SK-N-SH (cell line): Measurements from ENCODE around the gene MED27. TPM values are rescaled to one million over a fixed set of nuclear protein-coding genes. Genes with fewer than 3 reads are reported as not detected.

Experiments
- CTCF ChIA-PET: fragments of 300-600, 350-600 bp; formaldehyde crosslinking; extraction: SDS; loops from one replicate; lab custom pipeline; 2021; lab: Yijun Ruan, JAX
- POLR2A ChIA-PET: fragments of 350-600 bp; sonication (Branson Sonifier 250); formaldehyde crosslinking; extraction: SDS; loops from one replicate; lab custom pipeline; 2020; ENCODE audit warnings: antibody characterized with exemption, inconsistent platforms; lab: Yijun Ruan, JAX
- DNase-seq: peaks from one replicate; pipeline ENCODE4 v3.0.0; 2012
- H2AFZ ChIP-seq: fragments of 200-600 bp; sonication (generic); 2 replicates; pipeline ENCODE4 v1.8.1; 2016; ENCODE audit warnings: antibody characterized with exemption, mild to moderate bottlenecking, low read depth
- H3F3A ChIP-seq: fragments of 200-600 bp; sonication (generic); replicated peaks from 2 replicates; pipeline ENCODE3; 2016; ENCODE audit warnings: antibody characterized with exemption, mild to moderate bottlenecking; ENCODE audit not compliant: insufficient read depth
- H3K27ac ChIP-seq, 2 experiments: fragments of 200-500 bp in 1 of 2; fragments of 200-600 bp in 1 of 2; sonication (Bioruptor generic) in 1 of 2; sonication (generic), shearing (Covaris generic) in 1 of 2; 2 replicates each; pipeline versions ENCODE4 v1.5.1 to v1.6.1; 2014 to 2016; ENCODE audit warnings: low read depth in 2 of 2, inconsistent platforms in 1 of 2, low read length in 1 of 2, mild to moderate bottlenecking in 1 of 2, mixed read lengths in 1 of 2
- H3K27me3 ChIP-seq: fragments of 200-600 bp; sonication (generic), shearing (Covaris generic); 2 replicates; pipeline ENCODE4 v1.6.1; 2016; ENCODE audit warnings: mixed run types; ENCODE audit not compliant: insufficient read depth
- H3K36me3 ChIP-seq, 2 experiments: fragments of 200-500 bp in 1 of 2; fragments of 200-600 bp in 1 of 2; sonication (Bioruptor generic) in 1 of 2; sonication (generic) in 1 of 2; replicated peaks in 1 of 2; 2 replicates each; pipeline versions ENCODE3 to v1.5.1; 2014 to 2016; ENCODE audit warnings: low read length in 1 of 2, mild to moderate bottlenecking in 1 of 2; ENCODE audit not compliant: insufficient read depth in 2 of 2, control insufficient read depth in 1 of 2
- H3K4me1 ChIP-seq, 2 experiments: fragments of 200-500 bp in 1 of 2; fragments of 200-600 bp in 1 of 2; sonication (Bioruptor generic) in 1 of 2; sonication (generic), shearing (Covaris generic) in 1 of 2; 2 replicates each; pipeline versions ENCODE4 v1.5.1 to v1.6.1; 2014 to 2016; ENCODE audit warnings: low read depth in 1 of 2, low read length in 1 of 2, mixed run types in 1 of 2; ENCODE audit not compliant: insufficient read depth in 2 of 2, control insufficient read depth in 1 of 2
- H3K4me2 ChIP-seq: fragments of 200-600 bp; sonication (generic), shearing (Covaris generic); 2 replicates; pipeline ENCODE4 v1.6.1; 2017; ENCODE audit warnings: mixed run types
- H3K4me3 ChIP-seq, 2 experiments: fragments of 200-500 bp in 1 of 2; fragments of 200-600 bp in 1 of 2; sonication (Bioruptor generic) in 1 of 2; sonication (generic), shearing (Covaris generic) in 1 of 2; 2 replicates each; pipeline versions ENCODE4 v1.5.1 to v1.8.1; 2014 to 2016; ENCODE audit warnings: low read depth in 2 of 2, inconsistent platforms in 1 of 2, low read length in 1 of 2, mild to moderate bottlenecking in 1 of 2, mixed read lengths in 1 of 2, moderate library complexity in 1 of 2
- H3K79me2 ChIP-seq: fragments of 200-600 bp; sonication (generic); 2 replicates; pipeline ENCODE4 v1.8.1; 2017; ENCODE audit warnings: mild to moderate bottlenecking; ENCODE audit not compliant: insufficient read depth
- H3K9ac ChIP-seq: fragments of 200-600 bp; sonication (generic); 2 replicates; pipeline ENCODE4 v1.6.1; 2017; ENCODE audit warnings: mixed run types
- H3K9me2 ChIP-seq: fragments of 200-600 bp; sonication (generic); 2 replicates; pipeline ENCODE4 v1.6.1; 2017; ENCODE audit warnings: mixed run types
- H3K9me3 ChIP-seq: fragments of 200-600 bp; sonication (generic); 2 replicates; pipeline ENCODE4 v1.6.1; 2017; ENCODE audit warnings: mixed run types, mild to moderate bottlenecking, moderate library complexity
- H4K20me1 ChIP-seq: fragments of 200-600 bp; sonication (generic); 2 replicates; pipeline ENCODE4 v1.6.1; 2017; ENCODE audit warnings: mild to moderate bottlenecking, mixed run types; ENCODE audit not compliant: insufficient read depth
- ELF1 ChIP-seq: IDR thresholded peaks from 2 replicates; pipeline ENCODE4 v1.4.0; 2012
- EP300 ChIP-seq, 2 experiments: IDR thresholded peaks; 2 replicates each; pipeline versions ENCODE4 v1.4.0 to v1.6.1; 2012; ENCODE audit warnings: borderline replicate concordance in 1 of 2, low read depth in 1 of 2, low read length in 1 of 2
- EZH2phosphoT487 ChIP-seq: fragments of 200-600 bp; sonication (generic); IDR thresholded peaks from 2 replicates; pipeline ENCODE4 v1.6.1; 2017; ENCODE audit warnings: low read depth, mixed run types, mild to moderate bottlenecking, antibody characterized with exemption, moderate library complexity, borderline replicate concordance
- FOSL2 ChIP-seq: IDR thresholded peaks from 2 replicates; pipeline ENCODE4 v1.4.0; 2012; ENCODE audit warnings: low read depth, mild to moderate bottlenecking, moderate library complexity, borderline replicate concordance
- FOXJ3 ChIP-seq: sonication (generic); formaldehyde crosslinking; IDR thresholded peaks from 2 replicates; pipeline ENCODE4 v1.5.1; 2020; ENCODE audit warnings: mild to moderate bottlenecking, missing genetic modification reagents
- JUND ChIP-seq: IDR thresholded peaks from 2 replicates; pipeline ENCODE4 v1.4.0; 2012
- MXI1 ChIP-seq: IDR thresholded peaks from 2 replicates; pipeline ENCODE4 v1.6.1; 2012; ENCODE audit warnings: mild to moderate bottlenecking, low read depth, low read length, improper control_type of control experiment
- POLR2AphosphoS5 ChIP-seq: IDR thresholded peaks from 2 replicates; pipeline ENCODE4 v1.6.1; 2012; ENCODE audit warnings: low read depth, low read length
- RAD21 ChIP-seq: IDR thresholded peaks from 2 replicates; pipeline ENCODE4 v1.6.1; 2012; ENCODE audit warnings: mild to moderate bottlenecking, low read length
- RFX5 ChIP-seq: IDR thresholded peaks from 2 replicates; pipeline ENCODE4 v1.6.1; 2012; ENCODE audit warnings: mild to moderate bottlenecking, improper control_type of control experiment, low read length
- RXRA ChIP-seq: IDR thresholded peaks from 2 replicates; pipeline ENCODE4 v1.4.0; 2012; ENCODE audit warnings: low read depth, mild to moderate bottlenecking, borderline replicate concordance
- SIN3A ChIP-seq: IDR thresholded peaks from 2 replicates; pipeline ENCODE4 v1.6.1; 2012; ENCODE audit warnings: low read depth, mild to moderate bottlenecking, low read length, moderate library complexity, borderline replicate concordance
- SMC3 ChIP-seq: IDR thresholded peaks from 2 replicates; pipeline ENCODE4 v1.6.1; 2012; ENCODE audit warnings: low read depth, low read length, improper control_type of control experiment
- TEAD4 ChIP-seq: IDR thresholded peaks from 2 replicates; pipeline ENCODE4 v1.4.0; 2012; ENCODE audit warnings: mild to moderate bottlenecking, borderline replicate concordance; ENCODE audit not compliant: insufficient read depth
- WGBS: methylation state at CpG from one replicate; pipeline ENCODE4 v1.1.6; 2017; ENCODE audit warnings: low lambda C conversion rate; 5-methylcytosine and 5-hydroxymethylcytosine counted together
- polyA plus RNA-seq, 3 experiments: library from polyadenylated mRNA; depleted of rRNA; stranded (reverse); fragments of >200 nt; gene quantifications; 2 replicates each; pipeline ENCODE4 v1.2.3, GENCODE V29; 2012
- TF ChIP-seq, protein P1 (sequence below): IDR thresholded peaks from 2 replicates; pipeline ENCODE4 v1.4.0; 2012; ENCODE audit warnings: low read depth
- TF ChIP-seq, protein P2 (sequence below): fragments of 150-350 bp; IDR thresholded peaks from 2 replicates; pipeline ENCODE4 v1.6.1; 2016; ENCODE audit warnings: mild to moderate bottlenecking, low read depth, low read length
- TF ChIP-seq, protein P3 (sequence below): IDR thresholded peaks from 2 replicates; pipeline ENCODE4 v1.4.0; 2012; ENCODE audit warnings: low read depth, borderline replicate concordance

Gene MED27
- polyA plus RNA-seq, 1 of the 3 experiments (the other 2 are of a cell fraction), result 35.0 TPM

DNA sequence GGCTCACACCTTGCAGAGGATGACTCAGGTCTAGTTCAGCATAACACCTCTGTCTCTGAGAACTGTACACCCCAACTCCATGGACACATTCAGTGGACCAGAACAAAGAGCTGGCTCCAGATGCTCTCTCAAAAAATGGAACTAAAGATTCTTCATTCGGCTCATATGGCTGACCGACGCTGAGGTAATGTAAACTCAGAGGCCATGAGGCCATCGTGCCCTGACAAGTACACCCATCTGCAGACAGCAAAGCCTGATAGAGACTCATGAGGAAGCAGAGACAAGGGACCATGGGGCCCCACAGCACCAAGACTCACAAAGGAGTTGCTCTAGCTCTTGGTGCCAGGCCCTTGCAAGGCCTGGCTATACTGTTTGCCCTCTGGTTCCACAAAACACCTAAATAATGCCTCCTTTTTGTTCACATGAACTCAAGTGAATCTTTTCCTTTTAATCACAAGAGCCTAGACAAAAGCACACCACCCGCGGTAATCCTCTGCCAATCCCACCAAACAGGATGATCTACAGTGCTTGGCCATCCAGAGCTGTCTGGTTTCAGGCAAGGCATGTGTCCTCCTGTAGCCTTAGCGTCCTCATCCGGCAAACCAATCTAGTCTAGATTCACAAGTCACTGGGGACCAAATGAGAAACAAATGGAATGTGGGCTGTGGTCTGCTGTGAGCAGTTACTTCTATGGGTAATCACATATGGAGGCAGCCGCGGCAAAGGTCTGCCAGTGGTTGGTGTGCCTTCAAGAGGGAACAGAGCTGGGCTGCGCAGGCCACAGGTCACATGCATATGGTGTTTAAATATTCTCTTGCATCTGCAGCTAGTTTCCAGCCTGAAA, 22.7 kb downstream of the MED27 start:
- Histone ChIP-seq H3K79me2 (peaks cover 57% of the 10 kb centered on the region), H2AFZ (no peak overlapping the region), H3K9me3 (no peaks in the 10 kb centered on the region), H3K27ac (no peak overlapping the region), H4K20me1 (peaks cover 24% of the 10 kb centered on the region), H3F3A (no peaks in the 10 kb centered on the region), H3K4me1 (no peaks in the 10 kb centered on the region; a peak in 1 of 4 replicates), H3K9ac (no peak overlapping the region), H3K36me3 (peaks cover 0 to 4% of the 10 kb centered on the region in 2 experiments), H3K27me3 (no peaks in the 10 kb centered on the region), H3K4me3 (no peak overlapping the region), H3K4me2 (no peak overlapping the region), H3K9me2 (no peaks in the 10 kb centered on the region)
- DNase-seq, result no peak
- 94% methylated on average over 11 of the region's 11 CpGs for WGBS
- POLR2A ChIA-PET, result no interaction called here
- TF ChIP-seq RFX5 (no peak), TEAD4 (no peak)
- CTCF ChIA-PET, result interaction anchor here (1.4 kb wide), 1 partner anchor 13 kb away, joined by 4 read pairs; no protein-coding TSS in a partner anchor

GRCh38 chr9:132055756-132056155, 23.9 kb downstream of the MED27 start:
- H3K9me2 ChIP-seq, result no peaks in the 10 kb centered on the region
- CTCF ChIA-PET, result interaction anchor here (1.2 kb wide), 1 partner anchor 32 kb away, joined by 3 read pairs; no protein-coding TSS in a partner anchor
- no peaks in the 10 kb centered on the region; a peak in 1 of 4 replicates for H3K4me1 ChIP-seq
- peaks cover 0 to 4% of the 10 kb centered on the region in 2 experiments for H3K36me3 ChIP-seq
- H3K4me2 ChIP-seq, result no peak overlapping the region
- peaks cover 19% of the 10 kb centered on the region for H4K20me1 ChIP-seq
- H3K9ac ChIP-seq, result no peak overlapping the region
- H3K4me3 ChIP-seq, result no peak overlapping the region
- peaks cover 56% of the 10 kb centered on the region for H3K79me2 ChIP-seq
- H2AFZ ChIP-seq, result no peak overlapping the region
- H3K27me3 ChIP-seq, result no peaks in the 10 kb centered on the region
- no peaks in the 10 kb centered on the region for H3F3A ChIP-seq
- POLR2A ChIA-PET, result no interaction called here
- H3K27ac ChIP-seq, result no peak overlapping the region
- H3K9me3 ChIP-seq, result no peaks in the 10 kb centered on the region
- 57% methylated on average over 2 of the region's 3 CpGs for WGBS
- TF ChIP-seq JUND (no peak), RXRA (no peak), SMC3 (no peak), ELF1 (no peak), TEAD4 (no peak), FOXJ3 (CRISPR knock-in tag) (no peak), EP300 (IDR thresholded peaks at IDR 0.05; ENCODE audit: borderline replicate concordance in 1 of 2, low read depth in 1 of 2, low read length in 1 of 2) (no peak), EZH2phosphoT487 (no peak), FOSL2 (no peak), POLR2AphosphoS5 (no peak), SIN3A (no peak), RAD21 (no peak), MXI1 (no peak)
- TF ChIP-seq, protein P1, sequence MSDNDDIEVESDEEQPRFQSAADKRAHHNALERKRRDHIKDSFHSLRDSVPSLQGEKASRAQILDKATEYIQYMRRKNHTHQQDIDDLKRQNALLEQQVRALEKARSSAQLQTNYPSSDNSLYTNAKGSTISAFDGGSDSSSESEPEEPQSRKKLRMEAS, result no peak
- TF ChIP-seq, protein P2, sequence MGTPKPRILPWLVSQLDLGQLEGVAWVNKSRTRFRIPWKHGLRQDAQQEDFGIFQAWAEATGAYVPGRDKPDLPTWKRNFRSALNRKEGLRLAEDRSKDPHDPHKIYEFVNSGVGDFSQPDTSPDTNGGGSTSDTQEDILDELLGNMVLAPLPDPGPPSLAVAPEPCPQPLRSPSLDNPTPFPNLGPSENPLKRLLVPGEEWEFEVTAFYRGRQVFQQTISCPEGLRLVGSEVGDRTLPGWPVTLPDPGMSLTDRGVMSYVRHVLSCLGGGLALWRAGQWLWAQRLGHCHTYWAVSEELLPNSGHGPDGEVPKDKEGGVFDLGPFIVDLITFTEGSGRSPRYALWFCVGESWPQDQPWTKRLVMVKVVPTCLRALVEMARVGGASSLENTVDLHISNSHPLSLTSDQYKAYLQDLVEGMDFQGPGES, result no peak
- TF ChIP-seq, protein P3, sequence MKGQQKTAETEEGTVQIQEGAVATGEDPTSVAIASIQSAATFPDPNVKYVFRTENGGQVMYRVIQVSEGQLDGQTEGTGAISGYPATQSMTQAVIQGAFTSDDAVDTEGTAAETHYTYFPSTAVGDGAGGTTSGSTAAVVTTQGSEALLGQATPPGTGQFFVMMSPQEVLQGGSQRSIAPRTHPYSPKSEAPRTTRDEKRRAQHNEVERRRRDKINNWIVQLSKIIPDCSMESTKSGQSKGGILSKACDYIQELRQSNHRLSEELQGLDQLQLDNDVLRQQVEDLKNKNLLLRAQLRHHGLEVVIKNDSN, result no peak
- no peak for DNase-seq
